Gastrocnemius medialis (tissue), 4 donors: ENCODE results near the gene TSPAN5. TPM values are rescaled to one million over a fixed set of nuclear protein-coding genes. Genes with fewer than 3 reads are reported as not detected.

ENCODE experiments used
- ATAC-seq, 2 donors: fragments of 150-250 bp; one replicate each; pipeline ENCODE4 v1.9.1; 2016
- DNase-seq, 2 donors: peaks; one replicate each; pipeline ENCODE4 v3.0.0-alpha.2; 2019
- H3K27ac ChIP-seq, 4 donors: fragments of 200-600 bp; sonication (generic); 1 replicate in 1 of 4; 2 replicates in 3 of 4; pipeline ENCODE4 v1.5.1; 2016 to 2018; ENCODE audit warnings: mild to moderate bottlenecking in 2 of 4, moderate library complexity in 1 of 4
- H3K27me3 ChIP-seq, 3 donors: fragments of 200-600 bp; sonication (generic) in 2 of 3; 1 replicate in 1 of 3; 2 replicates in 2 of 3; pipeline versions ENCODE4 v1.5.1 to v1.6.0; 2016 to 2019; ENCODE audit warnings: mild to moderate bottlenecking in 1 of 3, moderate library complexity in 1 of 3
- H3K36me3 ChIP-seq, 2 donors: fragments of 200-600 bp; sonication (generic) in 1 of 2; one replicate each; pipeline ENCODE4 v1.5.1; 2017 to 2018
- H3K4me1 ChIP-seq, 2 donors: fragments of 200-600 bp; sonication (generic) in 1 of 2; one replicate each; pipeline ENCODE4 v1.5.1; 2016 to 2017; ENCODE audit warnings: mild to moderate bottlenecking in 2 of 2
- H3K4me3 ChIP-seq, 4 donors: fragments of 200-600 bp; sonication (generic) in 3 of 4; 1 replicate in 1 of 4; 2 replicates in 3 of 4; pipeline ENCODE4 v1.5.1; 2016 to 2019; ENCODE audit warnings: mild to moderate bottlenecking in 2 of 4
- H3K9me3 ChIP-seq, 3 donors: fragments of 200-600 bp; sonication (generic) in 2 of 3; 1 replicate in 1 of 3; 2 replicates in 2 of 3; pipeline ENCODE4 v1.5.1; 2016 to 2019
- POLR2A ChIP-seq, 2 donors: fragments of 450-650 bp; IDR thresholded peaks; one replicate each; pipeline ENCODE4 v1.6.1; 2017; ENCODE audit warnings: antibody characterized with exemption in 2 of 2, mild to moderate bottlenecking in 2 of 2, moderate library complexity in 2 of 2
- in situ Hi-C, 4 donors: fragments of 200-750 bp; cut with MboI; loops; one replicate each; pipeline versions ENCODE4 v1.15.0 to v1.8.0; 2017; ENCODE audit warnings: low sequenced_read_pairs in 4 of 4
- intact Hi-C: fragments of 100-400 bp; cut with DNase I; formaldehyde crosslinking; loops from one replicate; pipeline ENCODE4 v1.15.1; 2023; ENCODE audit warnings: low total_unique reads
- total RNA-seq, 4 donors: library from RNA; depleted of rRNA; stranded (reverse); fragments of >200 nt; gene quantifications; one replicate each; pipeline versions ENCODE4 v1.1.0 to v1.2.3, GENCODE V29; 2016
- TF ChIP-seq, protein P1 (sequence below), 5 experiments: fragments of 450-650 bp in 3 of 5; fragments of 200-600 bp in 2 of 5; sonication (generic) in 2 of 5; IDR thresholded peaks in 4 of 5; conservative IDR thresholded peaks in 1 of 5; 1 replicate in 4 of 5; 2 replicates in 1 of 5; pipeline ENCODE4 v1.5.1; 2016 to 2019; ENCODE audit warnings: antibody characterized with exemption in 5 of 5, mild to moderate bottlenecking in 3 of 5, moderate library complexity in 3 of 5

Gene TSPAN5
- total RNA-seq, 4 donors from 2014 or later, result 0.55 to 18.7 (median 0.79) TPM

- intact Hi-C loops (no loop called here), in situ Hi-C loops (no loop called here)
- no peaks in the 10 kb centered on the region for H3K27me3 ChIP-seq
- ATAC-seq, result no peak
- no peak for DNase-seq
- TF ChIP-seq POLR2A (IDR thresholded peaks at IDR 0.05), result no peak
- TF ChIP-seq, protein P1, sequence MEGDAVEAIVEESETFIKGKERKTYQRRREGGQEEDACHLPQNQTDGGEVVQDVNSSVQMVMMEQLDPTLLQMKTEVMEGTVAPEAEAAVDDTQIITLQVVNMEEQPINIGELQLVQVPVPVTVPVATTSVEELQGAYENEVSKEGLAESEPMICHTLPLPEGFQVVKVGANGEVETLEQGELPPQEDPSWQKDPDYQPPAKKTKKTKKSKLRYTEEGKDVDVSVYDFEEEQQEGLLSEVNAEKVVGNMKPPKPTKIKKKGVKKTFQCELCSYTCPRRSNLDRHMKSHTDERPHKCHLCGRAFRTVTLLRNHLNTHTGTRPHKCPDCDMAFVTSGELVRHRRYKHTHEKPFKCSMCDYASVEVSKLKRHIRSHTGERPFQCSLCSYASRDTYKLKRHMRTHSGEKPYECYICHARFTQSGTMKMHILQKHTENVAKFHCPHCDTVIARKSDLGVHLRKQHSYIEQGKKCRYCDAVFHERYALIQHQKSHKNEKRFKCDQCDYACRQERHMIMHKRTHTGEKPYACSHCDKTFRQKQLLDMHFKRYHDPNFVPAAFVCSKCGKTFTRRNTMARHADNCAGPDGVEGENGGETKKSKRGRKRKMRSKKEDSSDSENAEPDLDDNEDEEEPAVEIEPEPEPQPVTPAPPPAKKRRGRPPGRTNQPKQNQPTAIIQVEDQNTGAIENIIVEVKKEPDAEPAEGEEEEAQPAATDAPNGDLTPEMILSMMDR (IDR thresholded peaks at IDR 0.05 in 4 of 5, conservative IDR thresholded peaks at IDR 0.05 in 1 of 5), result no peak
- no peak overlapping the region for H3K4me3 ChIP-seq
- no peak overlapping the region for H3K27ac ChIP-seq
- H3K4me1 ChIP-seq, result peaks cover 0 to 6% of the 10 kb centered on the region in 2 donors
- H3K36me3 ChIP-seq, result no peaks in the 10 kb centered on the region
- H3K9me3 ChIP-seq, result no peaks in the 10 kb centered on the region
Observed at GRCh38 chr4:98571161-98571786, 87.1 kb downstream of the TSPAN5 start.

- DNase-seq (no peak), ATAC-seq (no peak)
- Histone ChIP-seq H3K4me1 (peaks cover 0 to 6% of the 10 kb centered on the region in 2 donors), H3K27me3 (no peaks in the 10 kb centered on the region), H3K27ac (no peak overlapping the region), H3K9me3 (no peaks in the 10 kb centered on the region), H3K4me3 (no peak overlapping the region), H3K36me3 (no peaks in the 10 kb centered on the region)
- TF ChIP-seq, protein P1 (IDR thresholded peaks at IDR 0.05 in 4 of 5, conservative IDR thresholded peaks at IDR 0.05 in 1 of 5), result no peak
- no peak for TF ChIP-seq POLR2A (IDR thresholded peaks at IDR 0.05)
- in situ Hi-C loops, result no loop called here
- intact Hi-C loops, result no loop called here
Observed at GRCh38 chr4:98570151-98570797, 88.1 kb downstream of the TSPAN5 start.

DNA sequence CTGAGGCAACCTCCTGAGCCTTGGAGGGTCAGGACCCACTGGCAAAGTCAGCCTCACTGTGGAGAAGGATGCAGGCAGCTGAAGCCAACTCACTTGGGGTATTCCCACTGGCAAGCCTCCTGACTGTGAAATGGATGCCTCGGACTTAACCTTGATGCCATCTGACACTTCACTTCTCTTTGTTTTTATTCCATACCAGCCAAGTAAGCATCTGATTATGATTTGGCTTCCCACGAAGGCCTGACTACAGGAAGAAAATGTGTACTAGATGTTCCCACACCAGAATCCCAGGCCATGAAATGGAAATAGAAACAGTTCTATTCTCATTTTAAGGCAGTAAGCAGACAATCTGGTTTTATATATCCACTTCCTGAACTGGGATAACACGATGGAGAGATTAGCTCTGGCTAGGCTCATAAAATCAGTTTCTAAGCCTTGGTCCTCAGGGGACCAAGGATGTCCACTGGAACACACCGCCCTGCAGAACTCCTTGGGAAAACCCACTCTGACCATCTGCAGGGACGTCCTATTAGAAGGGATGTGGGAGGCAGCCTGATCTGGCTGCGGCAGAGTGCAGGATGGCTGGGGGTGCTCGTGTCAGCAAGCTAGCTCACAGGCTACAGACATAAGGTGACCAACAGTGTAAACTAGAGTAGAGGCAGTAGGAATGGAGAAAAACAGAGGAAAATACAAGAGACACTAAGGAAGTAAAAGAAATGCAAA lies 89.3 kb downstream of the TSPAN5 start:
- intact Hi-C loops, result no loop called here
- no peak overlapping the region for H3K4me3 ChIP-seq

DNA sequence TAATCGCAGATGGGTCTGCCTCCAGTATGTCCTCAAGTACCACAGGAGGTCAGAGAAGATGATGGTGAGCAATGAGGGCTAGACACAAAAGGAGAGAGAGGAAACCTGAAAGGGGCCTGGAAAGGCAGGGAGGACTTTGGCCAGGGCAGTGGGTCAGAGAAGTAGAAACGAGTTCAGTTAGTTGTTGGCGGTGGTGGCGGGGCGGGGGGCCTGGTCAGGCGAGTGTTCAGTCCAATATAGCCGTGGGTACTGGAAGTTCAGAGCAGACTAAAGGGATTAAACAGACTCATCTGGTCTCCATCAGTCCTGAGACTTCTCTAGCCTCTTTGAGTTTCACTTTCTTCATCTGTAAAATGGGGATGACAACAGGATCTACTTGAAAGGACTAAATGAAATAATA lies 90.8 kb downstream of the TSPAN5 start:
- TF ChIP-seq, protein P1 (IDR thresholded peaks at IDR 0.05 in 4 of 5, conservative IDR thresholded peaks at IDR 0.05 in 1 of 5), result no peak
- no peak for TF ChIP-seq POLR2A (IDR thresholded peaks at IDR 0.05)
- in situ Hi-C loops (no loop called here), intact Hi-C loops (no loop called here)
- Histone ChIP-seq H3K4me3 (no peak overlapping the region), H3K36me3 (no peaks in the 10 kb centered on the region), H3K27ac (no peak overlapping the region), H3K9me3 (no peaks in the 10 kb centered on the region), H3K27me3 (no peaks in the 10 kb centered on the region), H3K4me1 (peaks cover 0 to 6% of the 10 kb centered on the region in 2 donors)
- ATAC-seq, result no peak
- DNase-seq, result no peak

More for the DNA sequence above, 89.3 kb downstream of the TSPAN5 start:
- DNase-seq (no peak), ATAC-seq (peak in 1 of 2 donors; percentile 94)
- H3K9me3 ChIP-seq, result no peaks in the 10 kb centered on the region
- H3K27ac ChIP-seq, result peak overlapping the region in 1 of 4 donors; percentile 75
- H3K27me3 ChIP-seq, result no peaks in the 10 kb centered on the region
- no peak for TF ChIP-seq POLR2A (IDR thresholded peaks at IDR 0.05)
- TF ChIP-seq, protein P1 (IDR thresholded peaks at IDR 0.05 in 4 of 5, conservative IDR thresholded peaks at IDR 0.05 in 1 of 5), result no peak
- no peaks in the 10 kb centered on the region for H3K36me3 ChIP-seq
- in situ Hi-C loops, result no loop called here
- H3K4me1 ChIP-seq, result peaks cover 0 to 6% of the 10 kb centered on the region in 2 donors
